VCaP (cell line): ENCODE results near the gene CLIP1.
A peak's percentile ranks its signal among the peaks of the same experiment; 100 is the strongest.
"Not testable (repeated sequence)": the region's sequence is repeated elsewhere in the genome, so short reads cannot be mapped to it uniquely, and the experiment has no call there.

Experiments used
- H3K27ac ChIP-seq: fragments of 450-650 bp; 2 replicates; pipeline ENCODE4 v1.5.1; 2017
- CTCF ChIP-seq: fragments of 450-650 bp; conservative IDR thresholded peaks from 2 replicates; pipeline ENCODE4 v1.5.1; 2017; ENCODE audit warnings: mild to moderate bottlenecking, moderate library complexity

CLIP1 gene

GRCh38 chr12:122420471-122421162 is 1.9 kb downstream of the CLIP1 start:
- TF ChIP-seq CTCF: no peak
- peak overlapping the region; percentile 96 for H3K27ac ChIP-seq

DNA sequence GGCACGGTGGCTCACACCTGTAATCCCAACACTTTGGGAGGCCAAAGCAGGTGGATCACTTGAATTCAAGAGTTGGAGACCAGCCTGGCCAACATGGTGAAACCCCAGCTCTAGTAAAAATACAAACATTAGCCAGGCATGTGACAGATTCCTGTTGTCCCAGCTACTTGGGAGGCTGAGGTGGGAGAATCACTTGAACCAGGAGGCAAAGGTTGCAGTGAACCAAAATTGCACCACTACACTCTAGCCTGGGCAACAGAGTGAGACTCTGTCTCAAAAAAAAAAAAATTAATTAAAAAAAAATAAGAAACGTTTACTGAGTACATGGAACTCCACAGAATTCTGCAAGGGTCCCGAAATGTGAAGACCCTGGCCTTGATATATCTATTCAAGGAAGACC is 3.4 kb downstream of the CLIP1 start:
- not testable (repeated sequence) for H3K27ac ChIP-seq

- not testable (repeated sequence) for H3K27ac ChIP-seq
These were observed 6.8 kb downstream of the CLIP1 start for GRCh38 chr12:122415665-122416064.

DNA sequence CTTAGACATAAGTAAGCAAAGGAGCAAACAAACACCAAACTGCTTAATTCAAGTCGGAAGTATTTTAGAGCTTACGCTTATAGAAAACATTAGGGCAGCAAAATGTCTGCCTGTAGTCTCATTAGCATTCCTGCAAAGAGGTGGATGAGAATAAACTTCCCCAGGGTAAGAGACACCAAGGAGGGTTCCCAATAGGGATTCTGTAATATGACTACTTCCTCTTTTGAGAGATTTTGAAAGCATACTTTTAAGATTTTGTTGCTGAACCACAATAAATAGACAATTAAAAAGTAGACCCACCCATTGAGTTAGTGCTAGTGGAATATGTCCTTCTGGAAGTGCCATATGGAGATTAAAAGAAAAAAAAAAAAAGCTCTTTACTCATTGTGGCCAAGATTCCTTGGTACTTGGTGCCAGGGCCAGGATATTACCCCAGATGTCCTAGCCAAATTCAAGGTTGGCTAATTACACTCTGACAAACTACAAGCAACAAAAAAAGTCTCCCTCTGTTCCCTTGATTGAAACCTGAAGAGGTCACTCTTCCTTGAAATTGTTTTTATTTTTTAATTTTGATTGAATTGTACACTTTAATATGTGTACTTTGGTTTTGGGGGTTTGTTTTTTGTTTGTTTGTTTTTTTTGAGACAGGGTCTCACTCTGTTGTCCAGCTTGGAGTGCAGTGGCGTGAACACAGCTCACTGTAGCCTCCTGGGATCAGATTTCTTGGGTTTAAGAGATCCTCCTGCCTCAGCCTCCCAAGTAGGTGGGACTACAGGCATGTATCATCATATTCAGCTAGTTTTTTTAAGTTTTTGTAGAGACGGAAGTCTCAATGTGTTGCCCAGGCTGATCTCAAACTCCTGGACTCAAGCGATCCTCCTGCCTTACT is 8.7 kb downstream of the CLIP1 start:
- no peak overlapping the region; the same call in 1 of the 2 replicates for H3K27ac ChIP-seq
- TF ChIP-seq CTCF: no peak

GRCh38 chr12:122412851-122413433 is 9.5 kb downstream of the CLIP1 start:
- H3K27ac ChIP-seq: no peak overlapping the region; the same call in 1 of the 2 replicates
- TF ChIP-seq CTCF: no peak

GRCh38 chr12:122411537-122411936 is 10.9 kb downstream of the CLIP1 start:
- H3K27ac ChIP-seq: no peak overlapping the region
- no peak for TF ChIP-seq CTCF

- no peak overlapping the region for H3K27ac ChIP-seq
- no peak for TF ChIP-seq CTCF
These were observed 15.3 kb downstream of the CLIP1 start for GRCh38 chr12:122407208-122407607.

DNA sequence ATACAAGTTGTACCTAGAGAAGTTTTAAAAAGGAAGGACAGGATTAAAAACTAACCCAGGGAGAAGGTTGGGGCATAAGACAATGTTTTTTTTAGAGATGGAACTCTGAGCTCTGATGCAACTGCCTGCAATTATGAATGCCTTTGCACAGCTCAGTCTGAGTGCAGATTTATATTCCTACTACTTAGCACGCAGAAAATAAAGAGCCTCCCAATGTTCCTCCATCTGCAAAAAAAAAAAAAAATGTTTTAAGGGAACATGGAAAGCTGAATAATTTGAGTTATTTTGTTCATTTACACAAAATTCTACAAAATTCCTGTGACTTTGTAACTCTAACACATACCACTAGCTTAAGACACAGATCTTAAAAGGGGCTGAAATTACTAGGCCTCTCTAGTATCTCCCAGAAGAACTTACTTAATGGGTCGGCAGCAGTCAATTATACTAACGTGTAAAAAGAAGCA is 15.7 kb downstream of the CLIP1 start:
- no peak overlapping the region for H3K27ac ChIP-seq
- TF ChIP-seq CTCF: no peak
